GM19372 (cell line): Measurements from ENCODE around the gene KLRC2.
"Not testable (repeated sequence)": the region's sequence is repeated elsewhere in the genome, so short reads cannot be mapped to it uniquely, and the experiment has no call there.

Experiments
- ATAC-seq: cut with Tn5 transposase; IDR thresholded peaks from one replicate; pipeline ENCODE4 v1.9.1; 2021; ENCODE audit warnings: mild to moderate bottlenecking, low read depth, moderate library complexity; ENCODE audit not compliant: unreplicated experiment

Gene KLRC2

GRCh38 chr12:10406725-10407124 is 29.1 kb downstream of the KLRC2 start:
- no peak for ATAC-seq

GRCh38 chr12:10405294-10405693 is 30.5 kb downstream of the KLRC2 start:
- ATAC-seq = no peak

- ATAC-seq = no peak
Observed at GRCh38 chr12:10404798-10405197, 31.0 kb downstream of the KLRC2 start.

DNA sequence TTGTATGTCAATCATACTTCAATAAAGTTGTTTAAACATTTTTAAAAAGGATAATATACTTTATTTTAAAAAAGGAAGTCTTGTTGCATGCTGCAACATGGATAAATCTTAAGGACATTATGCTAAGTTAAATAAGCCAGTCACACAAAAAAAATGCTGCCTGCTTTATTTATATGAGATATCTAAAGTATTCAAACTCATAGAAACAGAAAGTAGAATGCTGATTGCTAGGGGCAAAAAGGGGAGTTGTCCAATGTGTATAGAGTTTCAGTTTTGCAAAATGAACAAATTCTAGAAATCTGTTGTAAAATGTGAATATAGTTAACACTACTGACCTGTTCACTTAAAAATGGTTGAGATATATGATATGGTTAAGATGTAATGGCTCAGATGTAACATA is 35.0 kb downstream of the KLRC2 start:
- ATAC-seq = no peak

DNA sequence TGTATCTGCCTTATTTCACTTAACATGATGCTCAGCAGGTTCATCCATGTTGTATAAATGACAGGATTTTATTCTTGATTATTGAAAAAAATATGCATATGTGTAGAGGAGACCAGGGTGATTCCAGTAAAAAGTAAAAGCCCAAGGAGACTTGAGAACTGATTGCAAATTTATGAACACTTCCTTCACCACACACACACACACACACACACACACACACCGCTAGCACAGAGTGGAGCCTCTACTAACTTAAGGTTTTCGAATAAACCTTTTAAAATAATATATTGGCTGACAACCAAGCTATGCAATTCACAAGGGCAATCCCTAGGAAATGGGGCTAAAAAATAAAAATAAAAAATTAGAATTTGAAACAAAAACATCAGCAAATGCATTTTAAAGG is 37.6 kb downstream of the KLRC2 start:
- no peak for ATAC-seq

GRCh38 chr12:10397296-10397695 is 38.5 kb downstream of the KLRC2 start:
- no peak for ATAC-seq

DNA sequence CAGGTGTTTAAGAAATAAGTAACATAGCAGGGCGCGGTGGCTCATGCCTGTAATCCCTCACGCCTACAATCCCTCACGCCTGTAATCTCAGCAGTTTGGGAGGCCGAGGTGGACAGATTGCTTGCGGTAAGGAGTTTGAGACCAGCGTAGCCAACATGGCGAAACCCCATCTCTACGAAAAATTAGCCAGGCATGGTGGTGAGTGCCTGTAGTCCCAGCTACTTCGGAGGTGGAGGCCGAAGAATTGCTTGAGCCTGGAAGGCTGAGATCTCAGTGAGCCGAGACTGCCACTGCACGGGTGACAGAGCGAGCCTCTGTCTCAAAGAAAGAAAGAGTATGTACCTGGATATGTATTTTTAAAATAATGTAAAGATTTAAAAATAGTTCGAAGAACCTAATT is 39.6 kb downstream of the KLRC2 start:
- not testable (repeated sequence) for ATAC-seq

DNA sequence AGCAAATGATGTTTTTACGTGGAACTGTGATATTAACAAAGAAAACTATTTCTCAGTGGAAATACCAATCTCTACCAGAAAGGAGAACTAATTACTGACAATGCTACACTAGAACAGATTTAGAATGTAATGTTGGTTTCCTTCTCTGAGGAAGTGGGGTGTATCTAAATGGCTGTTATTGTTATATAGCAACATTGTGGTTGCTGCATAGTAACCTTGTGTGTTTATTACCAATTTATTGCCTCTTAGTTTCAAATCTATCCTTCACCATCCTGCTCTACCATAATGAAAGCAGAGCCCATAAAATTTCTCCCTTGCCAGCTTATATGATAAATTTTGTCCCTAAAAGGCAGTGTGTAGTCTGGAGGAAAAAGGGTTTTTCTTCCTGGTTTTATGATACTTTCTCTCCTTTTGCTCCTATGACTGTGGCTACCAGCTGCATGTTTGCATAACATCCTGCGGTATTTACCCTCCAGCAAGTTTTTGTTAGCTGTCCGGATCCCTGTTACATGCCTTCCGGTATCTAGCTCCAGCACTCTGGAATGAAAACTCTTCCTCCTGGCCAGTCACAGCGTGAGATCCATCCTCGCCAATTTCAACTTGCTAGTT is 40.3 kb downstream of the KLRC2 start:
- peak; percentile 64 for ATAC-seq

GRCh38 chr12:10394531-10395152 is 41.2 kb downstream of the KLRC2 start:
- not testable (repeated sequence) for ATAC-seq

GRCh38 chr12:10393291-10393690 is 42.5 kb downstream of the KLRC2 start:
- ATAC-seq = no peak

DNA sequence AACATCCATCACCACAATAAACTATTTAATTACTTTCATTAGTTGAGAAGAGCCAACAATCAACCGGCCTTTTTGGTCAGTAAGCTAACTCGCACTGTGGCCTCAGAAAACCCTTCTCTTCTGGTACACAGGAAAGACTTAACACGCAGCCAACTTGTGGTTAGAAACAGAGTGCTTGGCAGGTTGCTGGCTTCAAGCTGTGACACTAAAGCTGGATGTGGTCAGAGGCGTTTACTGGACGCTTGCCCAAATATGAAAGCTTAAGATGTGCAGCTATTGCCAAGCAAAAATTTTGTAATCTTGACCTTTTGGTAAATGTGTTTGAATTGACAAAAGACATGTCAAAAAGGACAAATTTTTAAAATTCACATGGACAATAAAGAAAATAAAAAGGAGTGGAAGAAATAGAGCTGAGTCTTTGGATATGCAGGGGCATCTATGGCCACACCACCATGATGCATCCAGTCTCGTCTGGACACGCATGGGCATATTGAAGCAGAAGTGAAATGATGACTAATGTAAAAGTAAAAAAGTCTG is 43.3 kb downstream of the KLRC2 start:
- ATAC-seq = peak; percentile 58

DNA sequence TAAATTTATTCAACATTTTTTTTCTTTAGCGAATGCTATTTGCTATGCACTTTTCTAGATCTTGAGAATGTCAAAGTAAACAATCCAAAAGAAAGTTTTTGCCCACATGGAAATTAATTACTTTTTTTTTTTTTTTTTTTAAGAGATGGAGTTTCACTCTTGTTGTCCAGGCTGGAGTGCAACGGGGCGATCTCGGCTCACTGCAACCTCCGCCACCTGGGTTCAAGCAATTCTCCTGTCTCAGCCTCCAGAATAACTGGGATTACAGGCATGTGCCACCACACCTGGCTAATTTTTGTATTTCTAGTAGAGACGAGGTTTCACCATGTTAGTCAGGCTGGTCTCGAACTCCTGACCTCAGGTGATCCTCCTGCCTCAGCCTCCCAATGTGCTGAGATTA is 44.8 kb downstream of the KLRC2 start:
- ATAC-seq = not testable (repeated sequence)

DNA sequence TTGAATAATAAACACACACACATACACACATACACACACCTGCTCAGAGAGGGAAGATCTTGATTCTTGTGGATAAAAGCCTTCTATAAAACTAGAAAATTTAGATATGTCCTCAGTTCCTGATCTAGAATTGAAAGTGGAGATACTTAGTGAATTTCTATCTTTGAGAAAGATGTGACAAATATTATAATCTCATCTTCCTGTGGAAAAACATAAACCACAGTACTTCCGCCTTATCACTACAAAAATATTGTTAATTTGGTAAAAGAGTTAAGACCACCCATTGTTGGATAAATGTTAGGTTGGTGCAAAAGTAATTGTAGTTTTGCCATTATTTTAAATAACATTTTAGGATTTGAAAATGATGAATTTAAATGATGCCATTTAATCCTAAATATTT is 45.9 kb downstream of the KLRC2 start, which contains the start of gene KLRK1:
KLRK1 (minus strand) TSS at position 138 of the 400 bp plus-strand sequence. CDS start 1,231 bp downstream, outside the sequence.
- ATAC-seq = no peak

DNA sequence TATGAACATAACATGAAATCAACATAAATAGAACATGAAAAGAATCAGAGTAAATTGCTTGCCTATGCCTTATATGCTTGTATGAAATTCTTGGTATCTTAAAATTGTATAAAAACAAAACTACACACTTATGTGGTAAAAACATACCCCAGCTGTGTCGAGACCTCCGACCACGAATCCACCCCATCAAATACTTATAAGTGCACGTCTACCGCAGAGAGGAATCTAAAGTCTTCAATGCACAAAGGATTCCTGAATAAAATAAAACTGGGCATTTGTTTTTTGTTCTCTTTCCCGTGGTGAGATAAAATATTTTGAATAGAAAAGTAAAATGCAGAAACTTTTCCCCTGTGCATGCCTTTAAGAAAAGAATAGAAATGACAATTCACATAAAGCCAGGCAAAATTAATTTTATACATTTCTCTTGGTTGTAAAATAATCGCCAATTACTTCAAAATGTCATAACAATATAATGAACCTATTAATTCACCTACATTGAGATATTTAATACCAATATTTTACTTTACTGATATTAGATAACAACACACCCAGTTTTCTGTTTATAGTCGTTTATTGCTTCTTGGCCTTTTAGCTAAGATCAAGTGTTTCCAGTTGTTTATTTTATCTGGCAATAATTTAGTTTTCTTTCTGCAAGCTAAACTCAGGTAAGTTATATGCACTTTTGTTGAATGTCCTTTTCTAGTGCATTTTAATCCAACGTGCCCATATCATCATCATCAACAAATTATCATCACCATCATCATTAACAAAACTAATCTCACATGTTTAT is 47.0 kb downstream of the KLRC2 start:
- ATAC-seq = no peak

- not testable (repeated sequence) for ATAC-seq
Observed at GRCh38 chr12:10387498-10387897, 48.3 kb downstream of the KLRC2 start.

DNA sequence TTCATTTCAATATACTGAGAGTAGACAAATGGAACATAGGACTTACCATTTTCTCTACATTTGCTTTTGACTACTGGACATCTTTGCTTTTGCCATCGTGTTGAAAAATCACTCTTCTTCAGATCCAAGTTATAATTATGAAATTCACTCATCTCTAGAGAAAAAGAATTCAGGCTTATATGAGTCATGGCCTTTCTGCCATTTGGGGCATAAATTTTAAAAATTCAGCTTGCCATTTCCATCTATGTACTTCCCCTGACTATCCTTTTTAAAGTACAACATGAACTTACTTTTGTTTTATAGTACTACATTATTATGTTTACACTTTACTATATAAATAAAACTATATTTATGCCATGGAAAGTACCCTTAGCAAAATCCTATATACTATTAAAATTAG is 49.0 kb downstream of the KLRC2 start:
- ATAC-seq = no peak

GRCh38 chr12:10385166-10385613 is 50.6 kb downstream of the KLRC2 start:
- no peak for ATAC-seq

DNA sequence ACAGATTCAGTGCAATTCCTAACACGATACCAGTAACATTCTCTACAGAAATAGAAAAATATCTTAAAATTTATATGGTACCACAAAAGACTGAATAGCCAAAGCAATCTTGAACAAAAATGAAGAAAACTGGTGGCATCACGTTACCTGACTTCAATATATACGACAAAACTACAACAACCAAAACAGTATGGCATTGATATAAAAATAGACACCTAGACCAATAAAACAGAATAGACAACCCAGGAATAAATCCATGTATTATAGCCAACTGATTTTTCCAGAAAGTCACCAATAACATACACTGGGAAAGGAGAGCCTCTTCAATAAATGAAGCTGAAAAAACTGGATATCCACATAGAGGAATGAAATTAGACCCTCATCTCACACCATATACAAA is 51.6 kb downstream of the KLRC2 start:
- no peak for ATAC-seq

- ATAC-seq = no peak
Observed at GRCh38 chr12:10381928-10382628, 53.7 kb downstream of the KLRC2 start.
